ENCODE measurements around the gene HLA-DRB5. TPM values are rescaled to one million over a fixed set of nuclear protein-coding genes. Genes with fewer than 3 reads are reported as not detected.

The HLA-DRB5 gene
- total RNA-seq, 1 donor from 2014 or later, result 3.4 TPM

DNA sequence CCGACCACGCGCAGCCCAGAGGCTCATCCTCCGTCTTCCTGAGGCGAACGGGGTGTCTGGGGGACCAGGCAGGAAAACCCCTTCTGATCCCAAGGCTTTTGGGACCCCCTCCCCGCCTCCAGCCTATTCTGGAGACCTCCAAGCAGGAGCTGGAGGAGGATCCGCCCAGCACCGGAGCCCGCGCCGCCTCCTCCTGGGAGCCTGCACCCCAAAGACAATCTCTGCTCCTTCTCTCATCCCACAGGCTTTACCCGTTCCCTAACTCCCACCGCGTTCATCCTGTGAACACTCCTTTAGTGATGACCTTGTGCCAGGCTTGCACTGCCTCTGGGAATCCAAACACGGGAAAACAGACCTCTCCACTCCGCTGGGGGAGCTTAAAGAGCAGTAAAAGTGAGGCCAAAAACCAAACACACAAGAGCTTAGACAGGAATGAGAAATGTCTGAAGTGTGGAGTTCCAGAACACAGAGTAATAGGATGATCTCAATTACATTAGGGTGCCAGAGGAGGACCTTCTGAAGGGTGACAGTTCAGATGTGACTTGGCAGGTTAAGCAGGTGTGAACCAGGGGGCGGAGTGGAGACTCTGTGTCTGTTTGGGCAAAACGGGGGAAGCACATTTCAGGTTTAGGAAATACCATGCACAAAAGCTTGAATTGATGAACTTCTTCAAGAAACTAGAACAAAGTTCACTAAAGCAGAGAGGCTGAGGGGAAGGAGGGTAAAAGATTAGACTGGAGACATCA is 7.6 kb downstream of the HLA-DRB5 start:
- Histone ChIP-seq H3K9me3 (ENCODE audit: low read depth) (no peaks in the 10 kb centered on the region), H3K4me3 (peak overlapping the region; percentile 60), H3K9ac (no peak overlapping the region), H3K27ac (no peak overlapping the region), H3F3A (ENCODE audit: low read depth) (peaks cover 13% of the 10 kb centered on the region), H3K4me1 (peaks cover 21% of the 10 kb centered on the region), H3K36me3 (no peaks in the 10 kb centered on the region), H4K20me1 (ENCODE audit: low read depth) (no peaks in the 10 kb centered on the region), H2AFZ (replicated peaks) (peak overlapping the region; percentile 90), H3K27me3 (peaks cover 45% of the 10 kb centered on the region), H3K79me2 (ENCODE audit: low read depth) (no peaks in the 10 kb centered on the region), H3K4me2 (peak overlapping the region; percentile 88)
- TF ChIP-seq, protein P1, sequence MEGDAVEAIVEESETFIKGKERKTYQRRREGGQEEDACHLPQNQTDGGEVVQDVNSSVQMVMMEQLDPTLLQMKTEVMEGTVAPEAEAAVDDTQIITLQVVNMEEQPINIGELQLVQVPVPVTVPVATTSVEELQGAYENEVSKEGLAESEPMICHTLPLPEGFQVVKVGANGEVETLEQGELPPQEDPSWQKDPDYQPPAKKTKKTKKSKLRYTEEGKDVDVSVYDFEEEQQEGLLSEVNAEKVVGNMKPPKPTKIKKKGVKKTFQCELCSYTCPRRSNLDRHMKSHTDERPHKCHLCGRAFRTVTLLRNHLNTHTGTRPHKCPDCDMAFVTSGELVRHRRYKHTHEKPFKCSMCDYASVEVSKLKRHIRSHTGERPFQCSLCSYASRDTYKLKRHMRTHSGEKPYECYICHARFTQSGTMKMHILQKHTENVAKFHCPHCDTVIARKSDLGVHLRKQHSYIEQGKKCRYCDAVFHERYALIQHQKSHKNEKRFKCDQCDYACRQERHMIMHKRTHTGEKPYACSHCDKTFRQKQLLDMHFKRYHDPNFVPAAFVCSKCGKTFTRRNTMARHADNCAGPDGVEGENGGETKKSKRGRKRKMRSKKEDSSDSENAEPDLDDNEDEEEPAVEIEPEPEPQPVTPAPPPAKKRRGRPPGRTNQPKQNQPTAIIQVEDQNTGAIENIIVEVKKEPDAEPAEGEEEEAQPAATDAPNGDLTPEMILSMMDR (IDR thresholded peaks at IDR 0.05), result no peak
- no peak for TF ChIP-seq EZH2phosphoT487 (IDR thresholded peaks at IDR 0.05)
- TF ChIP-seq EZH2 (IDR thresholded peaks at IDR 0.05), result no peak
- DNase-seq (ENCODE audit: low spot score), result peak; percentile 46
- Mint-ChIP-seq H3K4me3 (peak overlapping the region; percentile 78), H3K27me3 (ENCODE audit: insufficient read depth, low read depth) (peaks cover 27% of the 10 kb centered on the region), H3K4me1 (peaks cover 36% of the 10 kb centered on the region), H3K36me3 (no peaks in the 10 kb centered on the region), H3K27ac (no peak overlapping the region), H3K9me3 (peaks cover 2% of the 10 kb centered on the region)

DNA sequence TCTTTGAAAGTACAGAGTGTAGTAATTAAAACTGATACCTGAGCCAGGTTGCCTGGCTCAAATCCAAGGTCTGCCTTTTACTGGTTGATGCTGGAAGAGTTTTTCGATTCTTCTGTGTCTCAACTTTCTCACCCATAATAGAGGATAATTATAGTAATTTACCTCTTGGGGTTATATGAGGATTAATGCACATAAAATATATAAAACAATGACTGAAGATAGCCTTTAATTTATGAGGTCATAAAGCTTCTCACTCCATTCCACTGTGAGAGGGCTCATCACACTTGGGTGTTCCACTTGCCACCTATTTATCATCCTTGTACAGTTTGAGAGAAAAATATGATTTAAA is 10.2 kb downstream of the HLA-DRB5 start:
- Histone ChIP-seq H2AFZ (replicated peaks) (no peak overlapping the region), H3F3A (ENCODE audit: low read depth) (peaks cover 16% of the 10 kb centered on the region), H3K36me3 (no peaks in the 10 kb centered on the region), H3K4me2 (no peak overlapping the region), H3K27ac (no peak overlapping the region), H3K27me3 (peaks cover 44% of the 10 kb centered on the region), H3K4me3 (no peak overlapping the region), H3K4me1 (peaks cover 26% of the 10 kb centered on the region), H3K9ac (no peak overlapping the region), H3K9me3 (ENCODE audit: low read depth) (no peaks in the 10 kb centered on the region), H3K79me2 (ENCODE audit: low read depth) (no peaks in the 10 kb centered on the region), H4K20me1 (ENCODE audit: low read depth) (no peaks in the 10 kb centered on the region)
- Mint-ChIP-seq H3K4me3 (no peak overlapping the region), H3K27me3 (ENCODE audit: insufficient read depth, low read depth) (peaks cover 27% of the 10 kb centered on the region), H3K36me3 (no peaks in the 10 kb centered on the region), H3K27ac (no peak overlapping the region), H3K4me1 (peaks cover 35% of the 10 kb centered on the region), H3K9me3 (no peaks in the 10 kb centered on the region)
- no peak for DNase-seq (ENCODE audit: low spot score)
- TF ChIP-seq, protein P1 (IDR thresholded peaks at IDR 0.05), result no peak
- no peak for TF ChIP-seq EZH2phosphoT487 (IDR thresholded peaks at IDR 0.05)
- TF ChIP-seq EZH2 (IDR thresholded peaks at IDR 0.05), result no peak

DNA sequence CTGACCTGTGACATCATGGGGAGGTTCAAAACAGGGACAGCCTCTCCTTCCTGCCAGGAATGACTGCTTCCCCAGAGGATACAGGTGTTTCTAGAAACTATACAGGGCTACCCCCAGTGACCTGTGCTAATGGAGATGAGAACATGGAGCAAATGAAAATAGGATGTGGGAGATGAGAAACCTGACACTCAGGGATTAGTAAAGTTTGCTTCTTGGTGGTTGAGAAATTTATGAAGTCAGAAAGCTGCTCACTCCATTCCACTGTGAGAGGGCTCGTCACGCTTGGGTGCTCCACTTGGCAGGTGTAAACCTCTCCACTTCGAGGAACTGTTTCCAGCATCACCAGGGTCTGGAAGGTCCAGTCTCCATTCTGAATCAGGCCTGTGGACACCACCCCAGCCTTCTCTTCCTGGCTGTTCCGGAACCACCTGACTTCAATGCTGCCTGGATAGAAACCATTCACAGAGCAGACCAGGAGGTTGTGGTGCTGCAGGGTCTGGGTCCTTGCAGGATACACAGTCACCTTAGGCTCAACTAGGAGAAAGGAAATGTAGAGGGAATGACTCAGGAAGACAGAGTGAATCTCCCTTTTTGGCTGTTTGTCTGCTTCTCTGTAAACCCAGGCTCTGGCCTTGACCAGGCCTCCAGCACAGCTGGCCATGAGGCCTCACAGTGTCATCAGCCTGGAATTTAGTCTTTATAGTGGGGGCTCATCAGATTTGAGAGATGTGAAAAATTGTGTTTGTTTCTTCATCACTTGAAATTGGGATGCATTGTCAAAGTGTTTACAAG is 10.8 kb downstream of the HLA-DRB5 start:
- no peak overlapping the region for H3K9ac ChIP-seq
- peaks cover 39% of the 10 kb centered on the region for H3K27me3 ChIP-seq
- H3K9me3 ChIP-seq (ENCODE audit: low read depth), result no peaks in the 10 kb centered on the region
- no peak overlapping the region for H3K4me2 ChIP-seq
- Mint-ChIP-seq H3K36me3 (no peaks in the 10 kb centered on the region), H3K4me1 (peaks cover 35% of the 10 kb centered on the region), H3K27me3 (ENCODE audit: insufficient read depth, low read depth) (peaks cover 27% of the 10 kb centered on the region), H3K27ac (no peak overlapping the region), H3K4me3 (peak overlapping the region; percentile 22), H3K9me3 (no peaks in the 10 kb centered on the region)
- no peaks in the 10 kb centered on the region for H4K20me1 ChIP-seq (ENCODE audit: low read depth)
- H3K4me3 ChIP-seq, result no peak overlapping the region
- no peak for DNase-seq (ENCODE audit: low spot score)
- no peak overlapping the region for H2AFZ ChIP-seq (replicated peaks)
- TF ChIP-seq EZH2 (IDR thresholded peaks at IDR 0.05) (no peak), EZH2phosphoT487 (IDR thresholded peaks at IDR 0.05) (no peak)
- TF ChIP-seq, protein P1 (IDR thresholded peaks at IDR 0.05), result no peak
- H3K27ac ChIP-seq, result no peak overlapping the region
- peaks cover 16% of the 10 kb centered on the region for H3F3A ChIP-seq (ENCODE audit: low read depth)
- H3K36me3 ChIP-seq, result no peaks in the 10 kb centered on the region
- H3K79me2 ChIP-seq (ENCODE audit: low read depth), result no peaks in the 10 kb centered on the region
- H3K4me1 ChIP-seq, result peaks cover 26% of the 10 kb centered on the region

Data from neural progenitor cell (in vitro differentiated cells).